Testis (tissue), 2 donors: ENCODE data around the gene STXBP6.

ENCODE experiments used
- POLR2A ChIP-seq: fragments of 450-650 bp; IDR thresholded peaks from one replicate; pipeline ENCODE4 v1.6.1; 2017; ENCODE audit warnings: antibody characterized with exemption, mild to moderate bottlenecking, moderate library complexity
- TF ChIP-seq, protein P1 (sequence below), 3 experiments: fragments of 450-650 bp in 2 of 3; fragments of 200-600 bp in 1 of 3; sonication (generic) in 1 of 3; IDR thresholded peaks; one replicate each; pipeline ENCODE4 v1.5.1; 2016 to 2019; ENCODE audit warnings: antibody characterized with exemption in 3 of 3, mild to moderate bottlenecking in 2 of 3, moderate library complexity in 1 of 3

DNA sequence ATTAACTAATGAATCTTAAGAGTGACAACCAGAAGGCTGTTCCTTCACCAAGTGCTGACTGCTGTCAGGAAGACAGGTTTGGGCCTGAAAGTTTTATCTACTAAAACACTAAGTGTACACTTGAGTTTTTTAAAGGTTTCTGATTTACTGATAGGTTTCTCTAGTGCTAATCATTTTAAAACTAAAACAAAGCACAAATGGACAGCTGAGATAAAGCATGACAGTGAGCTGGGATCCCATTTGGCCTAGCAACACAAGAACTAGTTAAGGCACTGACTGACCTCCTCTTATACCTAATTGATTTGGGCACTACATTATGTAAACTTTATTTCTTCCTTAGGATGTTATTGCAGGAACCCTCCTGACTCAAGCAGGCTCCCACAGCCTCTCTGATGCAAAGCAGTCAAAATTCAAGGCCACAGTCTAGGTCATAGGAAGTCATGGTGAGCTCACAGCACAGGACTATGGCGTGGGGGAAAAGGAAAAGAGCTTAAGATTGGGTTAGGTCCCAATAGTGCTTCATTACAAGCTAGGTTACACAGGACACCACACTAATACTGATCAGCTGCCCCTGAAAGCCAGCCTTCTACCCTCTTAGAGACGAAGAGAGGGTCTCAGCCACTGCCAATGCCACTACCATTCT, 3.5 kb downstream of the STXBP6 start:
- TF ChIP-seq, protein P1, sequence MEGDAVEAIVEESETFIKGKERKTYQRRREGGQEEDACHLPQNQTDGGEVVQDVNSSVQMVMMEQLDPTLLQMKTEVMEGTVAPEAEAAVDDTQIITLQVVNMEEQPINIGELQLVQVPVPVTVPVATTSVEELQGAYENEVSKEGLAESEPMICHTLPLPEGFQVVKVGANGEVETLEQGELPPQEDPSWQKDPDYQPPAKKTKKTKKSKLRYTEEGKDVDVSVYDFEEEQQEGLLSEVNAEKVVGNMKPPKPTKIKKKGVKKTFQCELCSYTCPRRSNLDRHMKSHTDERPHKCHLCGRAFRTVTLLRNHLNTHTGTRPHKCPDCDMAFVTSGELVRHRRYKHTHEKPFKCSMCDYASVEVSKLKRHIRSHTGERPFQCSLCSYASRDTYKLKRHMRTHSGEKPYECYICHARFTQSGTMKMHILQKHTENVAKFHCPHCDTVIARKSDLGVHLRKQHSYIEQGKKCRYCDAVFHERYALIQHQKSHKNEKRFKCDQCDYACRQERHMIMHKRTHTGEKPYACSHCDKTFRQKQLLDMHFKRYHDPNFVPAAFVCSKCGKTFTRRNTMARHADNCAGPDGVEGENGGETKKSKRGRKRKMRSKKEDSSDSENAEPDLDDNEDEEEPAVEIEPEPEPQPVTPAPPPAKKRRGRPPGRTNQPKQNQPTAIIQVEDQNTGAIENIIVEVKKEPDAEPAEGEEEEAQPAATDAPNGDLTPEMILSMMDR (IDR thresholded peaks at IDR 0.05), result no peak
- TF ChIP-seq POLR2A, result no peak
